D721Med (cell line): Measurements from ENCODE around the gene PACSIN1.
A peak's percentile ranks its signal among the peaks of the same experiment; 100 is the strongest.

Experiments
- DNase-seq: peaks from one replicate; pipeline ENCODE4 v3.0.0; 2011; ENCODE audit warnings: low spot score; ENCODE audit not compliant: insufficient read length
- FAIRE-seq: peaks from 2 replicates; lab custom pipeline; 2011; peaks lifted over from hg19 to GRCh38; lab: Jason Lieb, UNC
- TF ChIP-seq, protein P1 (sequence below): IDR thresholded peaks from 2 replicates; pipeline ENCODE4 v1.5.1; 2012; ENCODE audit warnings: mild to moderate bottlenecking, control low read depth; ENCODE audit not compliant: insufficient read depth; ENCODE audit errors: missing control alignments

Gene PACSIN1

DNA sequence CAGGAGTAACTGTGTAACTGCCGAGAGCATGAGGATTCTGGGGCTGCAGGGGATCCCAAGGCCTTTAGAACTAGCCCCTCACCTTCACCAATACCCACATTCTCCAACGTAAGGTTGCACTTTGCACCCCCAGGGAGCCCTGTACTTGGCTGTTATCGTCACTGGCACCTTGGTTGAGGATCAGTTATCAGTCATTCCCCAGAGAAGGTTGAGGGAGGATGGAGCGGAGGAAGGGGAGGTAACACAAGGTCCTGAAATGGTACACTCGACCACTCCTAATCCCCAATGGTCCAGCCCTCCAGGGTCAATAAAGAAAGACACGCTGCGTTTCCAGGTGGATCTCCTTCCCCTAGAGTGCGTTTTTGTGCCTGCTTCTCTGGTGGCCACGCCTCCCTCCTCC is 91.4 kb downstream of the PACSIN1 start:
- DNase-seq (no peak), FAIRE-seq (no peak)
- TF ChIP-seq, protein P1, sequence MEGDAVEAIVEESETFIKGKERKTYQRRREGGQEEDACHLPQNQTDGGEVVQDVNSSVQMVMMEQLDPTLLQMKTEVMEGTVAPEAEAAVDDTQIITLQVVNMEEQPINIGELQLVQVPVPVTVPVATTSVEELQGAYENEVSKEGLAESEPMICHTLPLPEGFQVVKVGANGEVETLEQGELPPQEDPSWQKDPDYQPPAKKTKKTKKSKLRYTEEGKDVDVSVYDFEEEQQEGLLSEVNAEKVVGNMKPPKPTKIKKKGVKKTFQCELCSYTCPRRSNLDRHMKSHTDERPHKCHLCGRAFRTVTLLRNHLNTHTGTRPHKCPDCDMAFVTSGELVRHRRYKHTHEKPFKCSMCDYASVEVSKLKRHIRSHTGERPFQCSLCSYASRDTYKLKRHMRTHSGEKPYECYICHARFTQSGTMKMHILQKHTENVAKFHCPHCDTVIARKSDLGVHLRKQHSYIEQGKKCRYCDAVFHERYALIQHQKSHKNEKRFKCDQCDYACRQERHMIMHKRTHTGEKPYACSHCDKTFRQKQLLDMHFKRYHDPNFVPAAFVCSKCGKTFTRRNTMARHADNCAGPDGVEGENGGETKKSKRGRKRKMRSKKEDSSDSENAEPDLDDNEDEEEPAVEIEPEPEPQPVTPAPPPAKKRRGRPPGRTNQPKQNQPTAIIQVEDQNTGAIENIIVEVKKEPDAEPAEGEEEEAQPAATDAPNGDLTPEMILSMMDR: no peak

DNA sequence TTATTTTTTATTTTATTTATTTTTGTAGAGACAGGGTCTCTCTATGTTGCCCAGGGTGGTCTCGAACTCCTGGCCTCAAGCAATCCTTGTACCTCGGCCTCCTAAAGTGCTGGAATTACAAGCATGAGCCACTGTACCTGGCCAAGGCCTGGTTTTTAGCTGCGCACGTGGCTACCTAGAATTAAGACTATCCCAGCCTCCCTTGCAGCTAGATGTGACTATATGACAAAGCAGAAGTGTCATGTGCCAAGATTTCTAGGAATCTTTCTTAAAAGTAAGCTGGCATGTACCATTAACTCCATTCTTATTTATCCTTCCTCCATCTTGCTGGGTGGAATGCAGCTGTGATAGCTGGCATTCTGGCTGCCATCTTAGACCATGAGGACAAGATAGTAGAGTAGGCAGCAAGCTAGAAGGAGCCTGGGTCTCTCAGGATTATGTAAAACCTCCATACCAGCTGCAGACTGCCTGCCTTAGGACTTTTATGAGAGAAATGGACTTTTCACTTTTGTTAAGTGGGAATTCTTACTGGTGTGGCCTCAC is 92.4 kb downstream of the PACSIN1 start:
- DNase-seq (no peak), FAIRE-seq (no peak)
- TF ChIP-seq, protein P1: no peak

DNA sequence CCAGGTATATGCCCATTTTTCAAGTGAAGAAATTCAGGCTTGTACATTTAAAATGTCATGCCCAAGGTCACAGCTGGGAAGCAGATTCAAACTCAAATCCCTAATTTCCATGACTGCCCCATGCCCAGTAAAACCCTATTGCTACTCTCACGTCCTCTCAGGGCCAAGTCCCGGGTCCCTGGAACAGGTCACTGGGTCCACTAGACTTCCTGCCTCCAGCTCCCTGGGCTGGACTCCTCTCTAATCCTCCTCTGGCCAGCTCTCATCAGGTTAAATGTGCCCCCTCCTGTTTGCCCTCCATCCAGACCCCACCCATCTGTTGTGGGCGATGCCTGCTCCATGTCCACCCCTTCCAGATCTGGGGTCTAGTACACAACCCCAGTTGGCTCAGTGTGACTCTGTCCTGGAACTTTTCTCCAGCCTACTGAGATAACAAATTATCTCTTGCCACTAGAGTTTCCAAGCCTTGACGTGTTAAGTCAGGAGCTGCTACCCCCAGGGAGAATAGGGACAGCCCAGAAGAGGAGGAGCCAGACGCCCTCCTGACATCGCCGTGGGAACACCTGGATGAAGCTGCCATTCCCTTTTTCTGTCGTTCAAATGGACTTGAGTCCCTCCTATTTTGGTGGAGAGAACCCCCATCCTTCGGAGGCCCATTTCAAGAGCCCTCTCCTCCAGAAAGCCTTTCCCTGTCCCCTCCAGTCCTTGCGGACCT is 93.9 kb downstream of the PACSIN1 start:
- TF ChIP-seq, protein P1: no peak
- DNase-seq: no peak
- FAIRE-seq: no peak

DNA sequence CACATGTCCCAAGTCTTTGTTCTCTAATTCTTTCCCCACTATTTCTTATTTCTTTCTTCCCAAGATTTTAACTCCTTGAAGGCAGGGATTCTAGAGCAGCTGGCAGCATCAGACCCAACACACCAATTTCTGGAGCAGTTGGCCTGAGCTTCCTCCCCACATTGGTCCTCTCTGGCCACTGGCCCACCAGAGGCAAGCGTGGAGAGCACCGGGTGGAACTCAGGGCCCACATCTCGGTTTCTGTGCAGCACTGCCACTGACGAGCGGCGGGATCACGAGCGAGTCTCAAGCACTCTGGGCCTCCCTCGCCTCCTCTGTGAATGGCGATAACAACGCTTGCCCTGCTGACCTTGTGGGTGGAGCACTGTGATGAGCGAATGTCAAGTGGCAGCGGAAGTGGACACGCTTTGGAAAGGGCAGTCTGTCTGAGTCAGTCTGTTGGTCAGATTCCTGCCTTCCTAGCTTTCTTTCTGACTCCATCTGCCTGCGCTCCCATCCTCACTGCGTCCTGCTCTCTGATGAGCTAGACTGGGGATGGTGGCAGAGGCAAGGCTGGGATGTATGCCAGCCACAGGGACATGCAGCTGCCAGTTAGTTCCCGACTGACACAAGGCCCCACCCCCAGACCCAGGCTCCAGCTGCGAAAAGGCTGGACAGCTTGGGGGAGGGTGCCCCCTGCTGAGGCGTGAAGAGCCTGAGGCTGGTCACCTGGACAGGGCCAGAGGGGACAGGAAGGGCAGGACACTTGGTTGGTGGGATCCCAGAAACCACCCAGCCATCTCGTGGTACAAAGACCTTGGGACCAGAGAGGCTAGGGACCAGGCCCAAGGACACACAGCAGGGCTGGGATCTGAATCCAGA is 94.7 kb downstream of the PACSIN1 start:
- DNase-seq: no peak
- TF ChIP-seq, protein P1: peak; percentile 18
- FAIRE-seq: no peak

DNA sequence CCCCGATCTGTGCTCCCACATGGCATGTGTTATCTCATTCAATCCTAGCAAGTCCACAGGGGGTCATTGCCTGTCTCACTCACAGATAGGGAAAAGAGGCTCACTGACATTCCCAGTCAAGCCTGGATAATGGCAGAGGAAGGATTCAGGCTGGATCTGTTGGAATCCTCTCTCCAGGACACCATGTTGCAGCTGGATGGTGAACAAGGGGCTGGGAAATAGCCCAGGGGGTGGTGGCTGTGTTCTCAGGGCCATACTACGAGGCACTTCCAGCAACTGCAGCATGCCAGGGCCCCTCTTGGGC is 95.3 kb downstream of the PACSIN1 start:
- FAIRE-seq: no peak
- no peak for DNase-seq
- TF ChIP-seq, protein P1: no peak

DNA sequence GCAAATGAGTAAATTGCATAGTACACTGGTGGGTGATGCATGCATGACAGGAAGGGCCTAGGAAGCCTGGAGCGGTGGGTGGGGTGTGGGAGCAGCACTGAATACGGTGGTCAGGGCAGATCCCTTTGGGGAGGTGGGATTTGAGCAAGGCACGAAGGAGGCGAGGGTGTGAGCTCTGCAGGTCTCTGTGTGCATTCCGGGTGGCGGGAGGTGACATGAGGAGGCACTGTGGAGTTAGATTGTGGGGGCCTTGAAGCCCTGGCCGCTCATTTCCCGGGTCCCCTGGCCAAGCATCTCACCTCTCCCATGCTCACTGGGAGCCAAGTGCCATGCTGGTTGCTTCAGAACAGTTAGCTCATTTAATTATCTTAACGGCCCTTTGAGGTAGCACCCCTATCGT is 96.5 kb downstream of the PACSIN1 start:
- DNase-seq (no peak), FAIRE-seq (no peak)
- TF ChIP-seq, protein P1: no peak
